Metanephros (tissue), 1 donor: Measurements from ENCODE around the gene ORMDL3. TPM values are rescaled to one million over a fixed set of nuclear protein-coding genes. Genes with fewer than 3 reads are reported as not detected.

Experiments
- total RNA-seq: library from RNA; depleted of rRNA; stranded (reverse); fragments of >200 nt; gene quantifications from one replicate; pipeline ENCODE4 v1.2.3, GENCODE V29; 2014

ORMDL3 gene
- total RNA-seq: 70.4 TPM

GRCh38 chr17:39927101-39927928 lies at the start of gene ORMDL3, which contains the start of gene LRRC3C:
Gene ORMDL3, minus strand, starts transcription at chr17:39927601. Its CDS starts 3,398 bp downstream, at chr17:39924203.
Gene LRRC3C, plus strand, starts transcription at chr17:39927732. Its CDS starts 13,792 bp downstream, at chr17:39941524.

GRCh38 chr17:39962642-39963220 lies 35.3 kb upstream of the ORMDL3 start, which contains the start of gene GSDMA:
Gene GSDMA, plus strand, starts transcription at chr17:39963004. Its CDS starts 2,684 bp downstream, at chr17:39965688.

Other genes starting within 250 kb of the ORMDL3 start
- 27.8 TPM for gene PGAP3, start 239.5 kb downstream of the ORMDL3 start, total RNA-seq
- gene ERBB2, start 227.5 kb downstream of the ORMDL3 start, total RNA-seq: 237 TPM
- gene MIEN1, start 197.1 kb downstream of the ORMDL3 start, total RNA-seq: 12.8 TPM
- gene GRB7, start 189.7 kb downstream of the ORMDL3 start, total RNA-seq: 35.7 TPM
- 0.76 TPM for gene IKZF3, start 63.3 kb downstream of the ORMDL3 start, total RNA-seq
- gene ZPBP2, start 59.4 kb downstream of the ORMDL3 start, total RNA-seq: not detected
- 12.4 TPM for gene GSDMB, start 9.0 kb downstream of the ORMDL3 start, total RNA-seq
- gene LRRC3C, start 131 bp upstream of the ORMDL3 start, total RNA-seq: not detected
- not detected for gene GSDMA, start 35.4 kb upstream of the ORMDL3 start, total RNA-seq
- gene PSMD3, start 53.2 kb upstream of the ORMDL3 start, total RNA-seq: 79.1 TPM
- not detected for gene CSF3, start 87.8 kb upstream of the ORMDL3 start, total RNA-seq
- 108 TPM for gene MED24, start 126.8 kb upstream of the ORMDL3 start, total RNA-seq
- 51.0 TPM for gene THRA, start 135.4 kb upstream of the ORMDL3 start, total RNA-seq
- 5.3 TPM for gene NR1D1, start 173.0 kb upstream of the ORMDL3 start, total RNA-seq
- gene MSL1, start 194.4 kb upstream of the ORMDL3 start, total RNA-seq: 70.0 TPM
- gene CASC3, start 212.9 kb upstream of the ORMDL3 start, total RNA-seq: 50.6 TPM
- 5.7 TPM for gene RAPGEFL1, start 249.9 kb upstream of the ORMDL3 start, total RNA-seq